HL-60/S4 (cell line): Measurements from ENCODE around the gene GLT1D1.

ENCODE experiments used
- in situ Hi-C: fragments of 300-500 bp; cut with MboI; formaldehyde crosslinking; loops from 2 replicates; pipeline ENCODE4 v1.14.3; 2022; ENCODE audit warnings: low sequenced_read_pairs

GLT1D1 gene

GRCh38 chr12:128991716-128992115 is 138.4 kb downstream of the GLT1D1 start:
- in situ Hi-C loops, result no loop called here

GRCh38 chr12:128992116-128992515 is 138.8 kb downstream of the GLT1D1 start:
- in situ Hi-C loops, result no loop called here

- in situ Hi-C loops, result no loop called here
These were observed 139.3 kb downstream of the GLT1D1 start for GRCh38 chr12:128992550-128992949.

GRCh38 chr12:128994856-128995255 is 141.6 kb downstream of the GLT1D1 start:
- in situ Hi-C loops, result no loop called here

- in situ Hi-C loops, result no loop called here
These were observed 142.3 kb downstream of the GLT1D1 start for GRCh38 chr12:128995619-128996018.

- in situ Hi-C loops, result no loop called here
These were observed 148.5 kb downstream of the GLT1D1 start for GRCh38 chr12:129001826-129002225.

GRCh38 chr12:129002427-129002826 is 149.1 kb downstream of the GLT1D1 start:
- in situ Hi-C loops, result no loop called here

- in situ Hi-C loops, result no loop called here
These were observed 152.1 kb downstream of the GLT1D1 start for GRCh38 chr12:129005416-129005815.

GRCh38 chr12:129005829-129006228 is 152.6 kb downstream of the GLT1D1 start:
- in situ Hi-C loops, result no loop called here

- in situ Hi-C loops, result no loop called here
These were observed 156.8 kb downstream of the GLT1D1 start for GRCh38 chr12:129009833-129010622.

- in situ Hi-C loops, result no loop called here
These were observed 162.9 kb downstream of the GLT1D1 start for GRCh38 chr12:129016159-129016558.

GRCh38 chr12:129025055-129025454 is 171.8 kb downstream of the GLT1D1 start:
- in situ Hi-C loops, result no loop called here

- in situ Hi-C loops, result no loop called here
These were observed 175.6 kb downstream of the GLT1D1 start for GRCh38 chr12:129028844-129029243.
